HG03354 (cell line): ENCODE results near the gene ATL2.
"Not testable (repeated sequence)": the region's sequence is repeated elsewhere in the genome, so short reads cannot be mapped to it uniquely, and the experiment has no call there.

Experiments
- ATAC-seq: cut with Tn5 transposase; IDR thresholded peaks from one replicate; pipeline ENCODE4 v1.9.1; 2021; ENCODE audit warnings: mild to moderate bottlenecking; ENCODE audit not compliant: unreplicated experiment, poor library complexity, severe bottlenecking

ATL2 gene

GRCh38 chr2:38260469-38260868 is 116.6 kb downstream of the ATL2 start:
- ATAC-seq, result no peak

GRCh38 chr2:38259311-38259710 is 117.8 kb downstream of the ATL2 start:
- ATAC-seq, result no peak

GRCh38 chr2:38257680-38258079 is 119.4 kb downstream of the ATL2 start:
- ATAC-seq, result not testable (repeated sequence)

GRCh38 chr2:38256610-38257009 is 120.5 kb downstream of the ATL2 start:
- no peak for ATAC-seq

- no peak for ATAC-seq
Observed at GRCh38 chr2:38255211-38255610, 121.9 kb downstream of the ATL2 start.

- ATAC-seq, result no peak
Observed at GRCh38 chr2:38254796-38255195, 122.3 kb downstream of the ATL2 start.

- no peak for ATAC-seq
Observed at GRCh38 chr2:38251940-38252339, 125.1 kb downstream of the ATL2 start.

GRCh38 chr2:38248707-38249106 is 128.4 kb downstream of the ATL2 start:
- no peak for ATAC-seq

- no peak for ATAC-seq
Observed at GRCh38 chr2:38248255-38248654, 128.8 kb downstream of the ATL2 start.

GRCh38 chr2:38246105-38246504 is 131.0 kb downstream of the ATL2 start:
- ATAC-seq, result no peak

- no peak for ATAC-seq
Observed at GRCh38 chr2:38245114-38245641, 131.9 kb downstream of the ATL2 start.

GRCh38 chr2:38244301-38244700 is 132.8 kb downstream of the ATL2 start:
- no peak for ATAC-seq
